SK-N-SH (cell line): ENCODE measurements around the gene ARHGAP44. TPM values are rescaled to one million over a fixed set of nuclear protein-coding genes. Genes with fewer than 3 reads are reported as not detected.

Experiments
- CTCF ChIA-PET: fragments of 300-600, 350-600 bp; formaldehyde crosslinking; extraction: SDS; loops from one replicate; lab custom pipeline; 2021; lab: Yijun Ruan, JAX
- POLR2A ChIA-PET: fragments of 350-600 bp; sonication (Branson Sonifier 250); formaldehyde crosslinking; extraction: SDS; loops from one replicate; lab custom pipeline; 2020; ENCODE audit warnings: antibody characterized with exemption, inconsistent platforms; lab: Yijun Ruan, JAX
- DNase-seq: peaks from one replicate; pipeline ENCODE4 v3.0.0; 2012
- H2AFZ ChIP-seq: fragments of 200-600 bp; sonication (generic); 2 replicates; pipeline ENCODE4 v1.8.1; 2016; ENCODE audit warnings: antibody characterized with exemption, mild to moderate bottlenecking, low read depth
- H3F3A ChIP-seq: fragments of 200-600 bp; sonication (generic); replicated peaks from 2 replicates; pipeline ENCODE3; 2016; ENCODE audit warnings: antibody characterized with exemption, mild to moderate bottlenecking; ENCODE audit not compliant: insufficient read depth
- H3K27ac ChIP-seq, 2 experiments: fragments of 200-500 bp in 1 of 2; fragments of 200-600 bp in 1 of 2; sonication (Bioruptor generic) in 1 of 2; sonication (generic), shearing (Covaris generic) in 1 of 2; 2 replicates each; pipeline versions ENCODE4 v1.5.1 to v1.6.1; 2014 to 2016; ENCODE audit warnings: low read depth in 2 of 2, inconsistent platforms in 1 of 2, low read length in 1 of 2, mild to moderate bottlenecking in 1 of 2, mixed read lengths in 1 of 2
- H3K27me3 ChIP-seq: fragments of 200-600 bp; sonication (generic), shearing (Covaris generic); 2 replicates; pipeline ENCODE4 v1.6.1; 2016; ENCODE audit warnings: mixed run types; ENCODE audit not compliant: insufficient read depth
- H3K36me3 ChIP-seq, 2 experiments: fragments of 200-500 bp in 1 of 2; fragments of 200-600 bp in 1 of 2; sonication (Bioruptor generic) in 1 of 2; sonication (generic) in 1 of 2; replicated peaks in 1 of 2; 2 replicates each; pipeline versions ENCODE3 to v1.5.1; 2014 to 2016; ENCODE audit warnings: low read length in 1 of 2, mild to moderate bottlenecking in 1 of 2; ENCODE audit not compliant: insufficient read depth in 2 of 2, control insufficient read depth in 1 of 2
- H3K4me1 ChIP-seq, 2 experiments: fragments of 200-500 bp in 1 of 2; fragments of 200-600 bp in 1 of 2; sonication (Bioruptor generic) in 1 of 2; sonication (generic), shearing (Covaris generic) in 1 of 2; 2 replicates each; pipeline versions ENCODE4 v1.5.1 to v1.6.1; 2014 to 2016; ENCODE audit warnings: low read depth in 1 of 2, low read length in 1 of 2, mixed run types in 1 of 2; ENCODE audit not compliant: insufficient read depth in 2 of 2, control insufficient read depth in 1 of 2
- H3K4me2 ChIP-seq: fragments of 200-600 bp; sonication (generic), shearing (Covaris generic); 2 replicates; pipeline ENCODE4 v1.6.1; 2017; ENCODE audit warnings: mixed run types
- H3K4me3 ChIP-seq, 2 experiments: fragments of 200-500 bp in 1 of 2; fragments of 200-600 bp in 1 of 2; sonication (Bioruptor generic) in 1 of 2; sonication (generic), shearing (Covaris generic) in 1 of 2; 2 replicates each; pipeline versions ENCODE4 v1.5.1 to v1.8.1; 2014 to 2016; ENCODE audit warnings: low read depth in 2 of 2, inconsistent platforms in 1 of 2, low read length in 1 of 2, mild to moderate bottlenecking in 1 of 2, mixed read lengths in 1 of 2, moderate library complexity in 1 of 2
- H3K79me2 ChIP-seq: fragments of 200-600 bp; sonication (generic); 2 replicates; pipeline ENCODE4 v1.8.1; 2017; ENCODE audit warnings: mild to moderate bottlenecking; ENCODE audit not compliant: insufficient read depth
- H3K9ac ChIP-seq: fragments of 200-600 bp; sonication (generic); 2 replicates; pipeline ENCODE4 v1.6.1; 2017; ENCODE audit warnings: mixed run types
- H3K9me2 ChIP-seq: fragments of 200-600 bp; sonication (generic); 2 replicates; pipeline ENCODE4 v1.6.1; 2017; ENCODE audit warnings: mixed run types
- H3K9me3 ChIP-seq: fragments of 200-600 bp; sonication (generic); 2 replicates; pipeline ENCODE4 v1.6.1; 2017; ENCODE audit warnings: mixed run types, mild to moderate bottlenecking, moderate library complexity
- H4K20me1 ChIP-seq: fragments of 200-600 bp; sonication (generic); 2 replicates; pipeline ENCODE4 v1.6.1; 2017; ENCODE audit warnings: mild to moderate bottlenecking, mixed run types; ENCODE audit not compliant: insufficient read depth
- FOSL2 ChIP-seq: IDR thresholded peaks from 2 replicates; pipeline ENCODE4 v1.4.0; 2012; ENCODE audit warnings: low read depth, mild to moderate bottlenecking, moderate library complexity, borderline replicate concordance
- FOXJ3 ChIP-seq: sonication (generic); formaldehyde crosslinking; IDR thresholded peaks from 2 replicates; pipeline ENCODE4 v1.5.1; 2020; ENCODE audit warnings: mild to moderate bottlenecking, missing genetic modification reagents
- JUND ChIP-seq: IDR thresholded peaks from 2 replicates; pipeline ENCODE4 v1.4.0; 2012
- MEF2A ChIP-seq: IDR thresholded peaks from 2 replicates; pipeline ENCODE4 v1.4.0; 2012; ENCODE audit warnings: low read depth, borderline replicate concordance
- MXI1 ChIP-seq: IDR thresholded peaks from 2 replicates; pipeline ENCODE4 v1.6.1; 2012; ENCODE audit warnings: mild to moderate bottlenecking, low read depth, low read length, improper control_type of control experiment
- NFIC ChIP-seq: IDR thresholded peaks from 2 replicates; pipeline ENCODE4 v1.4.0; 2012; ENCODE audit warnings: borderline replicate concordance
- PBX3 ChIP-seq: IDR thresholded peaks from 2 replicates; pipeline ENCODE4; 2012
- RAD21 ChIP-seq: IDR thresholded peaks from 2 replicates; pipeline ENCODE4 v1.6.1; 2012; ENCODE audit warnings: mild to moderate bottlenecking, low read length
- RCOR1 ChIP-seq: fragments of 150-350 bp; IDR thresholded peaks from 2 replicates; pipeline ENCODE4 v1.6.1; 2017; ENCODE audit warnings: antibody characterized with exemption, low read length
- RFX5 ChIP-seq: IDR thresholded peaks from 2 replicates; pipeline ENCODE4 v1.6.1; 2012; ENCODE audit warnings: mild to moderate bottlenecking, improper control_type of control experiment, low read length
- SIN3A ChIP-seq: IDR thresholded peaks from 2 replicates; pipeline ENCODE4 v1.6.1; 2012; ENCODE audit warnings: low read depth, mild to moderate bottlenecking, low read length, moderate library complexity, borderline replicate concordance
- SMC3 ChIP-seq: IDR thresholded peaks from 2 replicates; pipeline ENCODE4 v1.6.1; 2012; ENCODE audit warnings: low read depth, low read length, improper control_type of control experiment
- TEAD4 ChIP-seq: IDR thresholded peaks from 2 replicates; pipeline ENCODE4 v1.4.0; 2012; ENCODE audit warnings: mild to moderate bottlenecking, borderline replicate concordance; ENCODE audit not compliant: insufficient read depth
- USF1 ChIP-seq: IDR thresholded peaks from 2 replicates; pipeline ENCODE4 v1.4.0; 2012; ENCODE audit warnings: low read depth, borderline replicate concordance
- YY1 ChIP-seq: IDR thresholded peaks from 2 replicates; pipeline ENCODE4 v1.4.0; 2012; ENCODE audit warnings: low read depth, mild to moderate bottlenecking
- WGBS: methylation state at CpG from one replicate; pipeline ENCODE4 v1.1.6; 2017; ENCODE audit warnings: low lambda C conversion rate; 5-methylcytosine and 5-hydroxymethylcytosine counted together
- polyA plus RNA-seq, 3 experiments: library from polyadenylated mRNA; depleted of rRNA; stranded (reverse); fragments of >200 nt; gene quantifications; 2 replicates each; pipeline ENCODE4 v1.2.3, GENCODE V29; 2012
- TF ChIP-seq, protein P1 (sequence below): IDR thresholded peaks from 2 replicates; pipeline ENCODE4 v1.4.0; 2012; ENCODE audit warnings: low read depth, borderline replicate concordance
- TF ChIP-seq, protein P2 (sequence below): IDR thresholded peaks from 2 replicates; pipeline ENCODE4 v1.4.0; 2012; ENCODE audit warnings: low read depth
- TF ChIP-seq, protein P3 (sequence below): fragments of 200-600 bp; sonication (generic); IDR thresholded peaks from 2 replicates; pipeline ENCODE4 v1.6.1; 2017; ENCODE audit warnings: antibody characterized with exemption, mild to moderate bottlenecking, moderate library complexity

ARHGAP44 gene
- polyA plus RNA-seq, 1 of the 3 experiments (the other 2 are of a cell fraction), result 0.28 TPM

DNA sequence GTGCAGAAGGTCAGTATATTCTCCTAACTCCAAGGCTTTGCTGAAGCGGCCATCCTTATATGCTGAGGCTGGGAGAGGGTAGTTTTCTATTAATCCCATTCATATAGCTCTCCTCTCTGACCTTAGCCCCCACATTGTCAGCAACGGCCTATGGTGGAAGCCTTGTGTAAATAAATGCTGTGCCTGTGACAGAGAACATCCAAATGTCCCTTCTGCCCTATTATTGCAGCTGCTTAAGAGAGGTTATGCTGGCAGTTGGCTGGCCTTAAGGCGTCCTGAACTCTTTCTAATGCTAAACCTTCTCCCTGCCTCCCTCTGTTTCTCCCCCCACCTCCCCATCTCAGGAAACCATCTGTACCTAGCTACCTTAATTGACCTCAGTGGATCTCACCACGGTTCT lies 53.6 kb downstream of the ARHGAP44 start:
- no peaks in the 10 kb centered on the region for H3K4me1 ChIP-seq
- POLR2A ChIA-PET, result no interaction called here
- TF ChIP-seq RAD21 (no peak), TEAD4 (no peak), RCOR1 (no peak), SMC3 (no peak), NFIC (no peak), SIN3A (no peak), FOXJ3 (no peak), YY1 (no peak), FOSL2 (no peak), MEF2A (no peak), MXI1 (no peak), JUND (no peak), USF1 (no peak), PBX3 (no peak), RFX5 (no peak)
- TF ChIP-seq, protein P1, sequence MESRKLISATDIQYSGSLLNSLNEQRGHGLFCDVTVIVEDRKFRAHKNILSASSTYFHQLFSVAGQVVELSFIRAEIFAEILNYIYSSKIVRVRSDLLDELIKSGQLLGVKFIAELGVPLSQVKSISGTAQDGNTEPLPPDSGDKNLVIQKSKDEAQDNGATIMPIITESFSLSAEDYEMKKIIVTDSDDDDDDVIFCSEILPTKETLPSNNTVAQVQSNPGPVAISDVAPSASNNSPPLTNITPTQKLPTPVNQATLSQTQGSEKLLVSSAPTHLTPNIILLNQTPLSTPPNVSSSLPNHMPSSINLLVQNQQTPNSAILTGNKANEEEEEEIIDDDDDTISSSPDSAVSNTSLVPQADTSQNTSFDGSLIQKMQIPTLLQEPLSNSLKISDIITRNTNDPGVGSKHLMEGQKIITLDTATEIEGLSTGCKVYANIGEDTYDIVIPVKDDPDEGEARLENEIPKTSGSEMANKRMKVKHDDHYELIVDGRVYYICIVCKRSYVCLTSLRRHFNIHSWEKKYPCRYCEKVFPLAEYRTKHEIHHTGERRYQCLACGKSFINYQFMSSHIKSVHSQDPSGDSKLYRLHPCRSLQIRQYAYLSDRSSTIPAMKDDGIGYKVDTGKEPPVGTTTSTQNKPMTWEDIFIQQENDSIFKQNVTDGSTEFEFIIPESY, result no peak
- TF ChIP-seq, protein P2, sequence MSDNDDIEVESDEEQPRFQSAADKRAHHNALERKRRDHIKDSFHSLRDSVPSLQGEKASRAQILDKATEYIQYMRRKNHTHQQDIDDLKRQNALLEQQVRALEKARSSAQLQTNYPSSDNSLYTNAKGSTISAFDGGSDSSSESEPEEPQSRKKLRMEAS, result no peak
- TF ChIP-seq, protein P3, sequence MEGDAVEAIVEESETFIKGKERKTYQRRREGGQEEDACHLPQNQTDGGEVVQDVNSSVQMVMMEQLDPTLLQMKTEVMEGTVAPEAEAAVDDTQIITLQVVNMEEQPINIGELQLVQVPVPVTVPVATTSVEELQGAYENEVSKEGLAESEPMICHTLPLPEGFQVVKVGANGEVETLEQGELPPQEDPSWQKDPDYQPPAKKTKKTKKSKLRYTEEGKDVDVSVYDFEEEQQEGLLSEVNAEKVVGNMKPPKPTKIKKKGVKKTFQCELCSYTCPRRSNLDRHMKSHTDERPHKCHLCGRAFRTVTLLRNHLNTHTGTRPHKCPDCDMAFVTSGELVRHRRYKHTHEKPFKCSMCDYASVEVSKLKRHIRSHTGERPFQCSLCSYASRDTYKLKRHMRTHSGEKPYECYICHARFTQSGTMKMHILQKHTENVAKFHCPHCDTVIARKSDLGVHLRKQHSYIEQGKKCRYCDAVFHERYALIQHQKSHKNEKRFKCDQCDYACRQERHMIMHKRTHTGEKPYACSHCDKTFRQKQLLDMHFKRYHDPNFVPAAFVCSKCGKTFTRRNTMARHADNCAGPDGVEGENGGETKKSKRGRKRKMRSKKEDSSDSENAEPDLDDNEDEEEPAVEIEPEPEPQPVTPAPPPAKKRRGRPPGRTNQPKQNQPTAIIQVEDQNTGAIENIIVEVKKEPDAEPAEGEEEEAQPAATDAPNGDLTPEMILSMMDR, result no peak
- TF ChIP-seq, all 33 proteins: peak for 0
- no peaks in the 10 kb centered on the region for H4K20me1 ChIP-seq
- no peak overlapping the region for H3K4me3 ChIP-seq
- H3K79me2 ChIP-seq, result no peaks in the 10 kb centered on the region
- H3K9ac ChIP-seq, result no peak overlapping the region
- no peaks in the 10 kb centered on the region for H3K9me2 ChIP-seq
- no peak for DNase-seq
- H3K9me3 ChIP-seq, result no peaks in the 10 kb centered on the region
- H3K36me3 ChIP-seq, result no peaks in the 10 kb centered on the region
- H3K27ac ChIP-seq, result no peak overlapping the region
- no peak overlapping the region for H3K4me2 ChIP-seq
- CTCF ChIA-PET, result no interaction called here
- H2AFZ ChIP-seq, result no peak overlapping the region
- 9% methylated on average over 4 of the region's 4 CpGs for WGBS
- no peaks in the 10 kb centered on the region for H3K27me3 ChIP-seq
- H3F3A ChIP-seq, result no peaks in the 10 kb centered on the region
